Inflammatory macrophage treated with lipopolysaccharide for 1 hour (primary cell): ENCODE results near the gene SH2B3.
"Not testable (repeated sequence)": the region's sequence is repeated elsewhere in the genome, so short reads cannot be mapped to it uniquely, and the experiment has no call there.

Experiments
- DNase-seq, 2 donors: peaks; one replicate each; pipeline ENCODE4 v3.0.0-alpha.2; 2020 to 2022

Gene SH2B3

DNA sequence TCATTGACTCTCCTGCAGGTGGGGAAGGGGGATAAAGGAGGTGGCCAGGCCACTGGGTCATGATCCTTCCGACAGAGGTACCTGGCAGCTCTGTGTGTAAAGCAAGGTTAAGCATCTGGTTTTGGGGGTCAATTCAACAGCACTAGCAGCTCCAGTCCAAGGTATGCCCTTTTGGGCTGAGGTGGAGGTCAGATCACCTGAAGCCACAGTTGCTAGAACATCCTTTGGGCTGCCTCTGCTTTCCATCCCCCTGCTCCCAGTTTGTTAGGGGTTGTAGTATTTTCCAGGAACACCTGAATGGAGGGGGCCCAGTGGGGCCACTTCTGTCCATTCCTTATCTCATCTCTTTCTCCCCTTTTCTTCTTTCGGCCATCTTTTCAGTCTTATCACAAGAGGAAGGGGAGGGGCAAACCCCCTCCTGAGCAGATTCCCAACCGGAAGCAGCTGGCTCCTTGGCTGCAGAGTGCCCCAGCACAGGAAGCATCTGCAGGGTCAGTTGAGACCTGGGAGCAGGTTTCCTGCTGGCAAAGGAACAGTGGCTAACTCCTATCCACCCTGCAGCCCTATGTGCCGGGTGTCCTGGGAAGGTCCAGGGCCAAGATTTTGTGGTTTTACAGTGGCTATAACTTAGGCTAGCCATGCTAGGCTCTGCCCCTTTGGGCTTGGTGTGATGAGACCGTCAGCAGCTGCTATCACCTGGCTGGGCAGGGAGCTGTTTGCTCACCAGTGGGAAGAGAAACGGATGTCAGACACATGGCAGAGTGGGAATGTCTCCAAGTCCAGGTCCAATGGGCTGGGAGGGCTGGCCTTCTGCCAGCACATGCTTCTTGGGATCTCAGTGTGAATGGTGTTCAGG, 40.2 kb downstream of the SH2B3 start:
- no peak for DNase-seq

DNA sequence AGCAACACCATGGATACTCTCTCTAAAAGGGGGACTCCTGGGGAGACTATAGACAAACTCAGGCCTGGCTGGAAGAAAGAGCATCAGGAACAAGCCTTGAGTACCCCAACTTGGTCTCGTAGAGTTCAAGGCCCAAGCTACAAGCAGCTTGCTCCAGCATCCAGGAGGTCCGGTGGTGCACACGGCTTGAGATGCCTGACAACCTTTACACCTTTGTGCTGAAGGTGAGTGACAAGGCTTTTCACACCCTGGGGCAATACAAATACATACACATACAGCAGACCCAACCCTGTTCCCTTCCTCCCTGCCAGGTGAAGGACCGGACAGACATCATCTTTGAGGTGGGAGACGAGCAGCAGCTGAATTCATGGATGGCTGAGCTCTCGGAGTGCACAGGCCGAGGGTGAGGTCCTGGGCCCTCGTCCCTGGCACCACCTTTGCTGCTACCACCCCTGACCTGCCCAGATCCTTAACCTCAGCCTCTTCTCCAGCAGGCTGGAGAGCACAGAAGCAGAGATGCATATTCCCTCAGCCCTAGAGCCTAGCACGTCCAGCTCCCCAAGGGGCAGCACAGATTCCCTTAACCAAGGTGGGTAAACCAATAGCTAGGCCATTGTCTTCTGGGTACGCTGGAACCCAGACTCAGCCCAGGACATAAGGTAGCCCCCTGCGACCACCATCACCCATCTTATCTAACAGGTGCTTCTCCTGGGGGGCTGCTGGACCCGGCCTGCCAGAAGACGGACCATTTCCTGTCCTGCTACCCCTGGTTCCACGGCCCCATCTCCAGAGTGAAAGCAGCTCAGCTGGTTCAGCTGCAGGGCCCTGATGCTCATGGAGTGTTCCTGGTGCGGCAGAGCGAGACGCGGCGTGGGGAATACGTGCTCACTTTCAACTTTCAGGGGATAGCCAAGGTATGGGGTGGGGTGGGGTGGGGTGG, 41.2 kb downstream of the SH2B3 start:
- DNase-seq: no peak

DNA sequence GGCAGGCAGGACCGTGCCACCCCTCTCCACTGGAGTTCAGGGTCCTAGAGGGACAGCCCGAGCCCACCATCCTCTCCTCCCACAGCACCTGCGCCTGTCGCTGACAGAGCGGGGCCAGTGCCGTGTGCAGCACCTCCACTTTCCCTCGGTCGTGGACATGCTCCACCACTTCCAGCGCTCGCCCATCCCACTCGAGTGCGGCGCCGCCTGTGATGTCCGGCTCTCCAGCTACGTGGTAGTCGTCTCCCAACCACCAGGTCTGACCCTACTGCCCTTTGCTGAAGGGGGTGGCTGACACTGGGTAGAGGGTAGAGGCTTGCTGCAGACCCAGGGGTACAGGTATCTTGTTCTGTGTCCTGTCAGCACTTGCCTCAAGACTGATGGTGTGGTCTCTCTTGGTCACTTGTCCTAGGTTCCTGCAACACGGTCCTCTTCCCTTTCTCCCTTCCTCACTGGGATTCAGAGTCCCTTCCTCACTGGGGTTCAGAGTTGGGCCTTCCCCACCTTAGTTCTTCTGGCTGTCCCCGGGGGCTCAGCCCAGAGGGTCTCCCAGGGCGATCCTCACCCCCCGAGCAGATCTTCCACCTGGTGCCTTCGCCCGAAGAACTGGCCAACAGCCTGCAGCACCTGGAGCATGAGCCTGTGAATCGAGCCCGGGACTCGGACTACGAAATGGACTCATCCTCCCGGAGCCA, 42.0 kb downstream of the SH2B3 start:
- DNase-seq: no peak

DNA sequence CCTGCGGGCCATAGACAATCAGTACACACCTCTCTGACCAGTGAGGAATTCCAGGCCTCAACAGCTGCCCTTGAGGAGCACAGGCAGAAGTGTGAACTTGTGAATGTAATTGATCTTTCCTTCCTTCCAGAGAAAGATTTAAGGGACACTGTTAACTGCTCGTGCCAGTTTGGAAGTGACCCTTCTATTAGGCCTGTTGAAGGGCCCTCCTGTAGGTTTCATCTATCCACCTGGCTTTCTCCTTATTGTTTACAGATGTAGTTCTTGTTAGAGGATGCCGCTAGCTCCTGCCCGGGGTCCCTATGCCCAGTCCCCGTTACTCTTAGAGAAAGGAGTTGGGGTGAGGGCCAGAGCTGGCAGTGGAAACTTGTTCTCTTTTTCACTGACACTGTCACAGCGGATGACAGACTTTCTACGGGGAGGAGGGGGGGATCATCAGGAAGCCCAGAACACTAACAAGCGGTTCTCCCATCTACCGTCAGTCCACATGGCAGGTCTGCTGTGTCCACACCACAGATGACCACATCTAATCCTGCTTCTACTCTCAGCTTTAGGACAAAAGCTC, 42.6 kb downstream of the SH2B3 start:
- no peak for DNase-seq

DNA sequence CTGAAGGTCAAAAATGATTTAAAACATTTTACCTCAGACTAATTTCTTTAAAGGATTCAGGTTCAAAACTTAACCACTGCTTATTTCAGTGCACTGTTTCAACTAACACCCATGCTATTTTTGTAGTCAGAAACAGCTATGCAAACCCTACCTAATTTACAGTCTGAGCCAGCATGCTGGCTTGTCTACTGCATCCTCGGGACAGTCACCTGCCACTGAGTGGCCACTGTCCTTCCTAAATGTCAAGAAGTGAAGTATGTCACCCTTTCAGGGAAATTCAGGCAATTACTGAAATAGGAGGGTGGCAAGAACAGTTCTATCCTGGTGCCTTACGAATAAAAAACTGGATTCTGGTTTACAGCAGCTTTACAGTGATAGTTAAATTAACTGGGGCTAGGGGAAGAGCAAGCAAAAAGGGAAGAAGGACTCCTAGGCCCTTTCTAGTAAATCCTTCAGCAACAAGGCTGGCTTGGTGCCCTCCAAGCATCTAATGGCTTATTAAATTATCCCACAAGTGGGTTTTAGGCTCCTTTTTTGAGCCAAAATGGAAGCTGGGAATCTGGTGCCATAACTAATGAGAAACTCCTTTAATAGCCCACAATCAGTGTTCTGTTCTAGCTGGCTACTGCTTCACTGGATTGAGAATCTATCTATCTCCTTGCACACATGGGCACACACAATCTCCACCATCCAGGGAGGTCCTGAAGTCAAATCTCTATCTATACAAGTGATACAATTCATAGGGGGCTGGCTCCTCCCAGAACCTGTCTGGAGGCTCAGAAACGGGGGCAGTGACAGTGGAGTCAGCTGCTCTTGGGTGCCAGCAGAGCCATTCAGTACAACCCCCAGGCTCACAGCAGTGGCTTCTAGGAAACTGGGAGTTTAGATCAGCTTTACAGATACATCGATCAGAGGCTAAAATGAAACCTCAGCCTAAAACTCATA, 43.4 kb downstream of the SH2B3 start:
- DNase-seq: no peak

DNA sequence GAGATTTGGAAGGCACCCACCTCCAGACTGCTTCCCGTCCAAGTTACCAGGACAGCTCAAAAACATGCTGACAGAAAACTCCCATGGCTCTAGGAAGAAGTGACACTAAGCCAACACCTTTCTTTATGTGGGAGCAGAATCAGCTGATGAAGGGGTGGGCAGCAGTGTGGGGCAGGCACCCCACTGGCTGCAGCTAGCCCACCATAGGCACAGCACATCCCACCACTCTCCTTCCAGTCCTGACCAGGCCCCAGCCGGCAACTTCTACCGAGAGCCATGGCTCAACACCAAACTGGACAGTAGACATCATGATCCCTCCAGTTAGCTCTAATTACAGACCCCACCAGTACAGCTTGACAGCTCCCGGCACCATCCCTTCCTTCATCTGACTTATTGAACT, 45.0 kb downstream of the SH2B3 start:
- no peak for DNase-seq

DNA sequence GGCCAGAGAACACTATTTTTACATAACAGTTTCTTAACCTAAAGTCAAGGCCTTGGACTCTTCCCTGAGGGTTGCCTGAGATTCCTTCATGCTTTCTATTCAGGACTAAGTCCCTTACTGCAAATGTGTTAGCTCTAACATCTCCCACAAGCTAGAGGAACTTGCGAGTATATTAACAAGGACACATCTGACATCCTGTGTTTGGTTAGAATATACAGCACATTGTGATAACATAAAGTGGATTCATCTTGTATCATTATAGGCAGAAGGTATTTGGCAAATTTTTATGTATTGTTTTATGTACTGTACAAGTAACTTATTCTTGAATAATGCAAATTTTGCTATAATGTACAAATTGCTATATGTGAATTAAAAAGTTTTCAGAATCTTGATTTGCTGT, 45.5 kb downstream of the SH2B3 start:
- no peak for DNase-seq

DNA sequence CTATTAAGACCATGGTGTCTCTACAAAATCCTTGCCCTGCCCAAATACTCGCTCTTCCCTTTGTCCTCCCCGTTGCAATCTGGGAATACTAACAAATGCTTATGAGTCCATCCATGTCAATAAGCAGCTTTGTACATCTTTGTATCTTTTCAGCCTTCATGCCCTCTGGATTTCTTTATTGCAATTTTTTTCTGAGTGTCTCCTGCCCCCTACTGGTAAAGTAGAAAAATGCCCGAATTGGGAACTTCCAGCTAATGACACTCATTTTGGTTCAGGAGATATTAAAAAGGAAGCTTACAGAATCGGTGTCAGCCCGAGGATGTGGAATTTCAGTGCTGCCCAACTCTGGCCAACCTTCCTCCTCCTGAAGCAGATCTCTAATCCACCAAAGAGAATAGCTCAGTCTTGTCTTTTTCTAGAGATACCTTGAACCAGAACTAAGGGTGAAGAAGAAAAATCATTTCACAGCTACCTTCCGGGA, 46.0 kb downstream of the SH2B3 start:
- peak; percentile 66 to 86 for DNase-seq

DNA sequence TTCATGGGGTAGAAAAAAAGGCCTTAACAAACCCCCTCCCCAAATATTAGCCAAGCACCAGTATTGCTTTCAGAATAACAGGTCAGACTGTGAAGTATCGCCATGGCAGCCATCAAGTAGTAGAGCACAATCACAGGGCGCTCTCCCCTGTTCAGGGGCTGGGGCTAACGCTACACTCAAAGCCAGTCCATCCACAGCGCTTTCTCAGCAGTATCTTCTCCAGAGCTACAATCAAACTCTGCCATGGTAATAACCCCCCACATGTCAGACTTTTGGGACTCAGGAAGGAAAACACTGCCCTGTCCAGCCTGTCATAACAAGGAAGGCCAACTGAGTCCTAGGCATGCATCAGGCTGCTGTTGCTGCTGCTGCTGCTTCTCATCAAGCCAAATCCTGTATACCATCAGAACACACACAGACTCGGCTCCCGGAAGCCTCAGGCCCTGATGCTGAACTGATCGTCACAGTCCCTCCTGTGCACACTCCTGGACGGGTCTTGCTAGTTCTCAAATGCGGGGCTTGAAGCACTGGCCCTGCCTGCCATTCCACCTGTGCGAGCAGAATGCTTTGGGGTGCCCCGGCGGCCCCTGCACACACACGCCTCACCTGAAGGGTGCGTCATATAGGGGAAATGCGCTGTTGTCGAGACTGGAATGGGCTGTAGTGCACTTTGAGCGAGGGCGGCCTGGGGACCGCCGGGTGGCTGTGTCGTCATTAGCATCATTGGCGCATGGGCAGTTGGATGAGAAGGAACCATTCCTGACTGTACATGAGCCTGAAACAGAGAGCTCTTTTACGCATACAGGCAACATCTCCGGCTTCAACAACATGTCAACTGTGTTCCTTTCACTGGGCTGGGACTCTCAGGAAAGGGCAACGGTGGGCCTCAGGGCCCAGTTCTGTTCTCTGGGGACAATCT, 47.6 kb downstream of the SH2B3 start:
- no peak for DNase-seq

DNA sequence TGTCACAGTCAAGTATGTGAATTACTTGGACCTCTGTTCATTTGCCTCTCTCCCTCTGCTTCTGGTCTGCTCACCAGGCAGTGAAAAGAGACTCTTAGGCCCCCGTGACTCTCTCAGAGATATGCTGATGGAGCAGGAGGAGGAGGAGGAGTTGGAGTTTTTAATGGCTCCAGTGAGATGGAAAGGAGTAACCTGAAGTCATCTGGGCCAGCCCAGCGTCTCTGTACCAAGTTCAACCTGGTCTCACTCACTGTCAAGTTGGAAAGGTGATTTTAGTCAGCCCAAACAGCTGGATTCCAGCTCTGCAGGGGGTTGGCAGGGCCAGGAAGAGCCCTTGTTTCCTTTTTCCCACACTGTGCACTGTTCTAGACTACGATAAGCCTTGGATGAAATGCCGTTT, 48.6 kb downstream of the SH2B3 start:
- DNase-seq: no peak

DNA sequence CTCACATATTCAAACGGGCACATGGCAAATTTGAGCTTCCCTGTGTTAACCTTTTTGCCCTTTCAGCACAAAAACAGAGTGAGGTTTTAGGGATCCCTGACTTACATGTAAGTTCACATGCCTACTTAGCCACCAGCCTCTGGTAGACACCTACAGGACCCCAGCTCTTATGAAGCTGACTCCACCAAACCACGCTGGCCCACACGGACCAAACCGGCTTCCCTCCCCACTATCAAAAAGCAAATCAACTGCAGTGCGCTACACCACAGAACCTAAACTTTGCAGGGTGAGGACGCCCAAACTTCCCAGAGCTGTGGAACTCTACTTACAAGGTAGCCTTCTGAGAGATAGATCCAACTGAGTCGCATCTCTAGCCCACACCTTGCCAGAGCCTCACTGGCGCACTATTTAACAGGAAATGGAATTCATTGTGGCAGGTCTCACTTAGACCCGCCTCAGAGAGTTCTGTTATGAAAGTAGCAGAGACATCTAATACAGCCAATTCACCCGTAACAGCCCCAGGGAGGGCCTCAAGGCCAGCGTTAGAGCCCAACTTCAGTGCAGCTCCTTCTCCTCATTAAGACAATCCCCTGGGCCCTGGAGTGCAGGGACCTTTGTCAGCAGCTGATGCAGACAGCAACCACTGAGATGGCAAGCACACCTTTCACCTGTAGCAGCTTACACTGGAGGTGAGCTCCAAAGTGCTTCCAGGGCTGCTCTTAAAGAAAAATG, 49.2 kb downstream of the SH2B3 start:
- no peak for DNase-seq

DNA sequence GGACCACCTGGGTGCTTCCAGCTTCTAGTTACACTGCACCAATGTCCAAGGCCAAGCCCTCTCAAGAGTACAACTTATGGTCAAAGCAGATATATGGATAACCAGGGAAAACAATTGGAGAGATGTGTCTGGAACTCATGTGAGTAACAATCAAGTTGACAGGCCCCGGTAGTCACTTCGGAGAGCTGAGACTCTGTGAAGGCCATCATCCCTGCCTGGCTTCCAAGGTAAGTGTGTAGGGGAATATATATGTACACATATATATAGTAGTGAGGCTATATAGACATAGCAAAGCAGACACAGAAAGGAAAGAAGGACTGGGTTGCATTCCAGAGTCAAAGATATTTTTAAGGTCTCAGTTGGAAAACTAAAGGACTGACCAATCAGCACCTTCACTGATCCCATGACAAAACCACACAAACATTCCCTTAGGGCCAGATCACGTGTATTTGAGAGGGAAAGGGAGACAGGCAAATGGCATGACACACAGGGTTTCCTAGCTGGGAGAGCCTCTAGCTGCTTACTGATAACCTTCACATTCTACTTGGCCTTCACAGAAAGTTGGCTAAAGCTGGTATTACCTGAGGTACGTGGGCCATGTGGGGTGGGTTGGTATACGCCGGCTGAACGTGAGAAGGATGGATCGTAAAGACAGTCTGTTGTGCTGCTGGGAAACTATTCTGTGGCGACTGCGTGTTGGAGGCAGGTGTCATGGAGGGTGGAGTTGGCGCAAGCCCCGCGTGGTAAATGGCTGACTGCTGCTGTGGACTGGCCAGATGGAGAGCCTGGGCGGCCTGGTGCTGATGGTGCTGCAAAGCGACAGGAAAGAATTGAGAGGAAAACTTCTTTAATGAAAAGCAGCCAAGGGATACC, 50.0 kb downstream of the SH2B3 start:
- DNase-seq: no peak

DNA sequence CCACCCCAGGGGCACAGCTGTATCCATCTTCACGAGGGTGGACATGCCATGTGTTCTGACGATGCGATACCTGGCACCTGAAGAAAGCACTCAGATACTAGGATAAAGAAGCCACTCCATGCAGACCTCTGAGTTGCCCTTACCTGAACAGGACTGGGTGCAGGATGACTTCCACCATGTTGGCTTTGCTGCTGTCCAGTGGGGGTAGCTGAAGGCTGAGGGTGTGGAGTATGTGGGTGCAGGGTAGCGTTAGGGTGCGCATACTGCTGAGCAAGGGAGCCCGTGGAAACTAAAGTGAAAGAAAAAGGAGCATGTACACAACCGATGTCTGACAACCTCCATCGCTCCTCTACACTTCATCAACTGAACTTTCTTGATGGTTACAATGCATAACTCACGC, 51.3 kb downstream of the SH2B3 start:
- DNase-seq: no peak

DNA sequence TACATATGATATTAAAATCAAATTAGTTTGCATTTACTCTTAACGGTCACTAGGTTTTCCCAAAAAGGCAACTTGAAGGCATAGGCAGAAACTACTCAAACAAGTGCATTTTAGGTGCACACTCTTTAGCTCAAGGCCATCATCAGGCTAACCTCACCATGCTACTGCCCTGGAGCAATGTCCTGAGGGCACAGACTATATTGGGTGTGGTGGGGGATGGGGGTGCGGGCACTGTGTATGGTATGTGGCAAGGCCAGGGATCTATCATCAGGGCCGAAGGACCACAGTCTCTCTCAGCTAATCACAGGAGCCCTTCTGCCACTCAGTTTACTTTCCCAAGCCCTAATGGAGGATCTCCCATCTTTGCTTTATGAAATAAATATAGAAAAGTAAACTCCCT, 51.9 kb downstream of the SH2B3 start:
- no peak for DNase-seq

DNA sequence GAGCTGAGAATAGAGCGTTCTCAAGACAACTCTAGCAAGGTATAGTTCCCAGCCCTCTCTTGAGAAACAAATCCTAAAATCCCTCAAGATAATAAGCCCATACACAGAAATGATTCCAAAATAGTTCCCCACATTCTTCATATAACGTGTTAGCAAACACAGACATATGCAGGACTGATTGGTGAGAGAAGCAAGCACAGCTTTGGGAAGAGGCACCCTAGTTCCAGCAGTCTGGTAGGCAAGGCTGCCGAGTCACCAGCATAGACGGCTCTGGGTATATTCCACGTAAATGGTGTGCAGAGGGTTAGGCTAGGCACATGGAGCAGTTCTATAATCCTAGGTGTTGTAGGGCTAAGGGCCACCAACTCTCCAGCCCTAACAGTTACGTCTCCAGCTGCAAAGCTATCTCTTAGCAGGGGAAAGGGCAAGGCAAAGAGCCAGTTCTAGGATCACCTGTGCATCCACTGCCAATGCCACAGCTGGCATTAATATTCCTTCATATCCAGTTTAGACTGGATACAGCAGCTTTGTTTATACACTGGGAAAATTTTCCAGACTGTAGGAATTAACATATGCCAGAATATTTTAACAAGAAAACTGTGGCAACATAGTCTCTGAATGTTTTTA, 52.9 kb downstream of the SH2B3 start:
- DNase-seq: no peak

DNA sequence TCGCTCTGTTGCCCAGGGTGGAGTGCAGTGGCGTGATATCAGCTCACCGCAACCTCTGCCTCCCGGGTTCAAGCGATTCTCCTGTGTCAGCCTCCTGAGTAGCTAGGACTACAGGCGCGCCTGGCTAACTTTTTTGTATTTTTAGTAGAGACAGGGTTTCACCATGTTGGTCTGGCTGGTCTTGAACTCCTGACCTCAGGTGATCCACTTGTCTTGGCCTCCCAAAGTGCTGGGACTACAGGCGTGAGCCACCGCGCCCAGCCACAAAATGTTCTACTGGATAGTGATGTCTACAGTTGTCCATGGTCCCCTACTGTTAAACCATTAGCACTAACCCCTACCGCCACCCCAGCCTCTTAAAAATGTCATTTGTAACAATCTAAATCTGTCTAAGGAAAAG, 54.4 kb downstream of the SH2B3 start:
- DNase-seq: not testable (repeated sequence)

DNA sequence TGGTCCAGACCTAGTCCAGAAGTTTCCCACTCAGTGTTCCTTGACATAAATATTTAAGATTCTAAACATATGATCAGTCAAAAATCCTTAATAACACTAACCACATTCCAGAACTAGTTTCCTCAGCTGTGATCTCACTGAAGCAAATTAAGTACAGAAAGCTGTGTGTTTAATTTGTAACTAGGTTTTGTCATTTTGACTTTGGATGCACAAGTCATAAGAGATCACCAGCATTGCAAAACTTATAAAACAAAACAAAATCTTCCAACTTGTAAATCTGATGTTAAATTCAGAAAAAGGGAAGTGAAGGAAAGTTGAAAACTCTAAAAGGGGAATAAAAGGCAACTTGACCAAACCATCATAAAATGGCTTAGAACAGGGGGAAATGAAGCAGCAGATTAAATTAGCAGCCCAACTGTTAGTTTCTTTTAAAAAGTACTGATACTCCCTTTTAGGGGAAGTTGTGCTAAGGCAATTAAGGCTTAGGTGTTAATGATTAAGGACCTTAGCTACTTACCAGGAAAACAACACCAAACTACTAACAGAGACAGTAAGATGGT, 56.6 kb downstream of the SH2B3 start:
- DNase-seq: peak; percentile 44 to 50
